ENCODE data around the gene FUT7.

Gene FUT7

DNA sequence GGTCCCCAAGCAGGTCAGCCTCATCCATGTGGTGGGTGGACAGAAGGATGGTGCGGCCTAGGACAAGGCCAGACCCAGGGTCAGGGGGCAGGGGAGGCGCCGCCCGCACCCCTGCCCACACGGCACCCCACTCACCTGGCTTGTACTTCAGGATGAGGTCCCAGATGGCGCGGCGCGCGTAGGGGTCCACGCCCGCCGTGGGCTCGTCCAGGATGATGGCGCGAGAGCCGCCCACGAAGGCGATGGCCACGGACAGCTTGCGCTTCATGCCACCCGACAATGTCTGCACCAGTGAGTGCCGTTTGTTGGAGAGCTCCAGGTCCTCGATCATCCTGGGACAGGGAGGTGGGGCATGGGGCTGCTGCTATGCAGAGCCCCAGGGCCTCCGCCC is 16.4 kb downstream of the FUT7 start:
- no peak for TF ChIP-seq CTCF (conservative IDR thresholded peaks at IDR 0.05; ENCODE audit: low read depth, low read length)
- H3K4me3 ChIP-seq (ENCODE audit: low read depth, low read length): no peak overlapping the region
- no peak for DNase-seq (ENCODE audit: low read depth)

DNA sequence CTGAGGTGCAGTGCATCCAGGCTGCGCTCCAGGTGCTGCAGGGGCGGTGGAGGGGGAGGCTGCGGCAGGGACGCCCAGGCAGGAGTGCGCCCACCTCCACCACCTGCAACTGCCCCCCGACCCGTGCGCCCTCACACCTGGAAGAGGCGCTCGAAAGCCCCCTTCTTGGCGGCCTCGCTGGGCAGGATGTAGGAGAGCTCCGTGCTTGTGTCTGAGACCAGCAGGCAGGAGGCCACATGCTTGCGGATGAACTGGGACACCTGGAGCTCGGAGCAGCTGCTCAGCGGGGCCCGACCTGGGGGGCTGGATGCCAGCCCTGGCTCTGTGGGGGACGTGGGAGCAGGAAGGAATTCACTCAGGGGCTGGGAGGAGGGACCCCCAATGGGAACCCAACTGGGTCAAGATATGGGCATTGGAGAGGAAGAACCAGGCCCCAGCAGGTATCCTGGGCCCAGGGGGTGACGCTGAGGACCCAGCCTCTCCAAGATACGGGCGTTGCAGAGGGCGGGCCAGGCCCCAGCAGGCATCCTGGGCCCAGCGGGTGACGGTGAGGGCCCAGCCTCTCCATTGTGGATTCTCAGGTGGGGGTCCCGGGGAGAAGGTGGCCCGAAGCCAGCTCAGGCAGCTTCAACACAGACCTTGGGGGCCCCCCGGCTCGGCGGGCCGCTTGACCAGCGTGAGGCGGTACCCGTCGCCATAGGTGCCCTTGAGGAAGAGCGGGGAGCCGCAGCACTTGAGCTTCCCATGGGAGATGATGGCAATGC is 16.9 kb downstream of the FUT7 start:
- H3K4me3 ChIP-seq (ENCODE audit: low read depth, low read length): no peak overlapping the region
- TF ChIP-seq CTCF (conservative IDR thresholded peaks at IDR 0.05; ENCODE audit: low read depth, low read length): no peak
- DNase-seq (ENCODE audit: low read depth): no peak

GRCh38 chr9:137014166-137014565 is 17.7 kb downstream of the FUT7 start:
- no peak for TF ChIP-seq CTCF (conservative IDR thresholded peaks at IDR 0.05; ENCODE audit: low read depth, low read length)
- H3K4me3 ChIP-seq (ENCODE audit: low read depth, low read length): no peak overlapping the region
- no peak for DNase-seq (ENCODE audit: low read depth)

DNA sequence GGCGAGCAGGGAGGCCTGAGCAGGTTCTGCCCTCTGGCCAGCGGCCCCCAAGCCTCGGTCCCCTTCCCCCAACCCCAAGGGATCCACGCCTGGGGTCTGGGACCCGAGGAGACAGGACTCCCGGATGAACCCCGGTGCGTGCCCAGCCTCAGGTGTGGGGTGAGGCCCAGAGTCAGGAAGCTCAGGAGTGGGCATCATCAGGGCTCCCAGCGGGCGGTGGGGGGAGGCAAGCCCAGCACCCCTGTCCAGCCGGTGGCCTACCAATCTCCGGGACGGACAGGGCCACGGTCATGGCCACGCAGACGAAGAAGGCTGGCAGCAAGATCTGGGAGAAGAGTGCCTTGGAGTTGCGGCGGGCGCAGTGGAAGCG is 18.3 kb downstream of the FUT7 start:
- no peak overlapping the region for H3K4me3 ChIP-seq (ENCODE audit: low read depth, low read length)
- TF ChIP-seq CTCF (conservative IDR thresholded peaks at IDR 0.05; ENCODE audit: low read depth, low read length): no peak
- DNase-seq (ENCODE audit: low read depth): no peak

DNA sequence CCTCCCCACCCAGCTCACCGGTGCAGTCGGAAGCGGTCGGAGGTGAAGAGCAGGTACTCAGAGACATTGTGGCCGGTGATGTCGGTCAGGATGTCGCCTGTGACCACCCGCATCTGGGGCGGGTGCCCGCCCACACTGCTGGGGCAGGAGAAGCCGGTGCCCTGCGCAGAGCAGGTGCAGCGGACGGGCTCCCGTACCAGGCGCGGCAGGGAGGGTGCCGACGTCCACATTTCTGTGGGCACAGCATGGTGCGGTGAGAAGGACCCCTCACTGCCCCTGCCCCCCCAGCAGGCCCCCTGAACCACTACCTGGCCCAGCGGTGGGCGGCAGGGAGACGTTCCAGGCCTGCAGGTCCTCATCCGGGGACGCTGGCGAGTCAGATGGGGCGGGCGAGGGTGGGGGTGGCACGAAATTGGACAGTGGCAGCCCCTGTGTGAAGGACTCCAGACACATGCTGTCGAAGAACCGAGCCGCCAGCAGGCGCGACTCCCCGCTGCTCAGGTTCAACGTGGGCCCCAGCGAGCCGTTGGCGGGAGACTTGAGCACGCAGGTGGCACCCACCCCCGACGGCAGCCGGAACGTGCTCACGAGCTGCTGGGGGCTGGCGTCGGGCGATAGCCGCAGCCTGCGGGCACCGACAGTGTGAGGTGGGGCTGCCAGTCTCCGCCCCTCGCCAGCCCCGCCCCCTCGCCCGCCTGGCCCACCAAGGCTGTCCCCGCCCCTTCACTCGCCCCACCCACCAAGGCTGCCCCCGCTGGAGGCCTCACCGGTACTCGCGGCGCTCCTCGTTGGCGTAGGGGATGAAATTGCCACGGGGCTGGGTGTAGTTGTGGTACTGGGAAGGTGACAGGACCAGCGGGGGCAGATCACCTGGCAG is 19.0 kb downstream of the FUT7 start:
- TF ChIP-seq CTCF (conservative IDR thresholded peaks at IDR 0.05; ENCODE audit: low read depth, low read length): no peak
- DNase-seq (ENCODE audit: low read depth): no peak
- no peak overlapping the region for H3K4me3 ChIP-seq (ENCODE audit: low read depth, low read length)

DNA sequence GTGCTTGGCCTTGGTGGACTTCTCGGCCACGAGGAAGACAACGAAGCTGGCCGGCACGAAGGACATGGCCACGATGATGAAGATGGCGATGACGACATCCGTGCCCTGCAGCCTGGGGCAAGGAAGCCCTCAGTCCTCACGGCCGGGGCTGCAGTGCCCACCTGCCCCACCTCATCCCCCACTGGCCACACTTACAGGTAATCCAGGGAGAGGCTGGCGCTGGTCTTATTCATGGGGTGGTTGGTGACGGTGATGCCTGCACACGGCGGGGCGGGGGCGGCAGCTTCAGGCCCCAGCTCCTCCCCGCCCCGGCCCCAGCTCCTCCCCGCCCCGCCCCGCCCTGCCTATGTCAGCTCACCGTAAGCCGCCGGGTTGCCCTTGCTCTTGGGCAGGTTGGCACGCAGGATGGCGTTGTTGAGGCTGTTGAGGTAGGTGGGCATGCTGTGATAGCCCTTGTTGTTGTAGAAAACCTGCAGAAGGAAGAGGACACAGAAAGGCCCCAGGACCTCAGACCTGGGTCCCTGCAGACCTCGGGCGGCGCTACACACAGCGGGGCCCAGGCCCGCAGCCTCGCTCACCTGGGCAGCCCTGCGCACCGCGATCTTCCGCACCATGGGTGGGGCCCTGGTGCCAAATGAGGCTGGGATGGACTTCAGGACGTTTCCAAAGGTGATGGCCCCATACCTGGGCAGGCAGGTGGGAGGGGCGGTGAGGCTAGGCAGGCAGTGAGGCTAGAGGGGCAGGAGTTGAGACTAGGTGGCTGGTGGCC is 19.8 kb downstream of the FUT7 start:
- no peak for TF ChIP-seq CTCF (conservative IDR thresholded peaks at IDR 0.05; ENCODE audit: low read depth, low read length)
- no peak overlapping the region for H3K4me3 ChIP-seq (ENCODE audit: low read depth, low read length)
- DNase-seq (ENCODE audit: low read depth): no peak

Data from choroid plexus epithelial cell (primary cell).